ENCODE measurements around the gene RUVBL1. TPM values are rescaled to one million over a fixed set of nuclear protein-coding genes. Genes with fewer than 3 reads are reported as not detected.

The RUVBL1 gene
- total and polyA plus RNA-seq, 2 donors (not counting 1 experiment from before 2014, with no cell fraction given), result 52.3 to 67.2 TPM

DNA sequence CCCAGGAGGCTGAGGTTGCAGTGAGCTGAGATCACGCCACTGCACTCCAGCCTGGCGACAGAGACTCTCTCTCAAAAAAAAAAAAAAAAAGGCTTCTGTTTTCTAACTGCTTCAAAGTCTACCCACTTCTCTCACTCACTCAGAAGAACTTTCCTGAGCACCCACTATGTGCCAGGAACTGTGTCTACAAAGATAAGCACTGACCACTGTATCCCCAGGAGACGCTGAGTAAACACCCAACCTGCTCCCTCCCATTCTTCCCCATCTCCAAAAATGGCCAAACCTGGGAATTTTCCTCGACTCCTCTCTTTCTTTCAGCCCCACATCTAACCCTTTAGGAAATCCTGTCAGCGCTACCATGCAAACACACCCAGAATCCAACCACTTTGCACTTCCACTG lies 12.5 kb downstream of the RUVBL1 start:
- peaks cover 1% of the 10 kb centered on the region for H3K36me3 ChIP-seq (ENCODE audit: control insufficient read depth, insufficient read depth, low read length)
- H3K4me1 ChIP-seq (ENCODE audit: control insufficient read depth, extremely low read depth, insufficient read depth, low read length), result peaks cover 5% of the 10 kb centered on the region
- no peak overlapping the region for H2AFZ ChIP-seq (ENCODE audit: low read length)
- H3K4me2 ChIP-seq (ENCODE audit: extremely low read depth, insufficient read depth, low read length), result no peak overlapping the region
- H3K27ac ChIP-seq (ENCODE audit: insufficient read depth, low read length), result no peak overlapping the region
- H3K4me3 ChIP-seq (replicated peaks in 1 of 4; ENCODE audit: control extremely low read depth in 1 of 4, insufficient read depth in 1 of 4, low read depth in 3 of 4, low read length in 4 of 4), result no peak overlapping the region
- no peak for TF ChIP-seq EZH2 (IDR thresholded peaks at IDR 0.05; ENCODE audit: low read length, missing control alignments)
- TF ChIP-seq, protein P1, sequence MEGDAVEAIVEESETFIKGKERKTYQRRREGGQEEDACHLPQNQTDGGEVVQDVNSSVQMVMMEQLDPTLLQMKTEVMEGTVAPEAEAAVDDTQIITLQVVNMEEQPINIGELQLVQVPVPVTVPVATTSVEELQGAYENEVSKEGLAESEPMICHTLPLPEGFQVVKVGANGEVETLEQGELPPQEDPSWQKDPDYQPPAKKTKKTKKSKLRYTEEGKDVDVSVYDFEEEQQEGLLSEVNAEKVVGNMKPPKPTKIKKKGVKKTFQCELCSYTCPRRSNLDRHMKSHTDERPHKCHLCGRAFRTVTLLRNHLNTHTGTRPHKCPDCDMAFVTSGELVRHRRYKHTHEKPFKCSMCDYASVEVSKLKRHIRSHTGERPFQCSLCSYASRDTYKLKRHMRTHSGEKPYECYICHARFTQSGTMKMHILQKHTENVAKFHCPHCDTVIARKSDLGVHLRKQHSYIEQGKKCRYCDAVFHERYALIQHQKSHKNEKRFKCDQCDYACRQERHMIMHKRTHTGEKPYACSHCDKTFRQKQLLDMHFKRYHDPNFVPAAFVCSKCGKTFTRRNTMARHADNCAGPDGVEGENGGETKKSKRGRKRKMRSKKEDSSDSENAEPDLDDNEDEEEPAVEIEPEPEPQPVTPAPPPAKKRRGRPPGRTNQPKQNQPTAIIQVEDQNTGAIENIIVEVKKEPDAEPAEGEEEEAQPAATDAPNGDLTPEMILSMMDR (conservative IDR thresholded peaks at IDR 0.05 in 1 of 2, IDR thresholded peaks at IDR 0.05 in 1 of 2; ENCODE audit: low read depth in 1 of 2, low read length in 2 of 2), result no peak
- H4K20me1 ChIP-seq (ENCODE audit: control insufficient read depth, extremely low read depth, insufficient read depth, low read length), result no peaks in the 10 kb centered on the region
- H3K79me2 ChIP-seq (ENCODE audit: control insufficient read depth, insufficient read depth, low read length), result peaks cover 5% of the 10 kb centered on the region
- no peaks in the 10 kb centered on the region for H3K9me3 ChIP-seq (ENCODE audit: control insufficient read depth, insufficient read depth, low read depth, low read length)
- no peaks in the 10 kb centered on the region for H3K27me3 ChIP-seq (ENCODE audit: control insufficient read depth, insufficient read depth, low read length)
- DNase-seq (ENCODE audit: low read depth in 2 of 2), result no peak
- H3K9ac ChIP-seq (ENCODE audit: insufficient read depth, low read length), result no peak overlapping the region

DNA sequence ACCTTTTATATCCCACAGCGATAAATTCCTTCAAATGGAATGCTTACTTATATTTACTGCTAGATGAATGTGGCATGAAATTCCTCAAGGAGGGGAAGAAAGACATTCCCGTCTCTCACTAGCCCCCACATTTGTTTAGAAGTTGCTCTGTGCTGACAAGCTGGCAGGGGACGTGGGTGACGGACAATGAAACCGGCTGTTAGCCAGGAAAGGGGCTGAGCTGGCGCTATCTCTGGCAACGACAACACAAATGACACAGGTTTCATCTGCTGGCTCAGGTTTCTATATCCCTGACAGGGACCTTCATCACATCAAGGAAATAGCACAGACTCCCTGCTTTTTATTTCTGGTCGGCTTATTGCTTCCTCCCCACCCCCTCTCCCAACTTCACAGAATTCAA lies 15.8 kb downstream of the RUVBL1 start:
- H3K4me1 ChIP-seq (ENCODE audit: control insufficient read depth, extremely low read depth, insufficient read depth, low read length), result peaks cover 3% of the 10 kb centered on the region
- H3K4me2 ChIP-seq (ENCODE audit: extremely low read depth, insufficient read depth, low read length), result no peak overlapping the region
- no peak overlapping the region for H3K9ac ChIP-seq (ENCODE audit: insufficient read depth, low read length)
- no peaks in the 10 kb centered on the region for H4K20me1 ChIP-seq (ENCODE audit: control insufficient read depth, extremely low read depth, insufficient read depth, low read length)
- no peaks in the 10 kb centered on the region for H3K9me3 ChIP-seq (ENCODE audit: control insufficient read depth, insufficient read depth, low read depth, low read length)
- TF ChIP-seq, protein P1 (conservative IDR thresholded peaks at IDR 0.05 in 1 of 2, IDR thresholded peaks at IDR 0.05 in 1 of 2; ENCODE audit: low read depth in 1 of 2, low read length in 2 of 2), result no peak
- no peak for TF ChIP-seq EZH2 (IDR thresholded peaks at IDR 0.05; ENCODE audit: low read length, missing control alignments)
- no peaks in the 10 kb centered on the region for H3K27me3 ChIP-seq (ENCODE audit: control insufficient read depth, insufficient read depth, low read length)
- H3K27ac ChIP-seq (ENCODE audit: insufficient read depth, low read length), result no peak overlapping the region
- H3K4me3 ChIP-seq (replicated peaks in 1 of 4; ENCODE audit: control extremely low read depth in 1 of 4, insufficient read depth in 1 of 4, low read depth in 3 of 4, low read length in 4 of 4), result no peak overlapping the region
- H2AFZ ChIP-seq (ENCODE audit: low read length), result no peak overlapping the region
- peaks cover 6% of the 10 kb centered on the region for H3K36me3 ChIP-seq (ENCODE audit: control insufficient read depth, insufficient read depth, low read length)
- H3K79me2 ChIP-seq (ENCODE audit: control insufficient read depth, insufficient read depth, low read length), result no peaks in the 10 kb centered on the region
- peak in 1 of 2 donors; percentile 29 for DNase-seq (ENCODE audit: low read depth in 2 of 2)

DNA sequence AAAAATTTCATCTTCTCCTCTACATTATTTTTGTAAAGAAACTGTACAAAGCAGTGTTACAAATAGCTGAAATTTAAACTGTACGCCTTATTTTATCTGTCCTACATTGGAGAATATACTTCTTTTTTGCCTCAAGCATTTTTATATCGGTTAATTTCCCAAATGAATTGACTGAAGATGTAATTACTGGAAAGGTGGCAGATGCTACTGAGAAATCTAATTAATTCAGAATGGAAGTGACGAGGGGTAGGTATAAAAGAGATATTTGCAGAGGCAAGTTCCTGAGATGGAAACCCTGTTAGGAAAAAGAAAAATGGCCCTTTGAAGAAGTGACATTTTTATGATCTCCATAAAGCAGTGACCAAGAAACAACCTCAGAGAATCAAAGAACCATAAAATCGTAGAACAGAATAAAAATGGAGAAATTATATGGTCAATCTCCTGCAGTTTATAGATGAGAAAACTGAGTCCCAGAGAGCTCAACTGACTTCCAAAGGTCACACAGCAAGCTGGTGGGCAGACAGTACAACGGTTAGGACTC lies 20.4 kb downstream of the RUVBL1 start:
- Histone ChIP-seq H3K36me3 (ENCODE audit: control insufficient read depth, insufficient read depth, low read length) (peaks cover 11% of the 10 kb centered on the region), H2AFZ (ENCODE audit: low read length) (no peak overlapping the region), H4K20me1 (ENCODE audit: control insufficient read depth, extremely low read depth, insufficient read depth, low read length) (no peaks in the 10 kb centered on the region), H3K9me3 (ENCODE audit: control insufficient read depth, insufficient read depth, low read depth, low read length) (no peaks in the 10 kb centered on the region), H3K27me3 (ENCODE audit: control insufficient read depth, insufficient read depth, low read length) (no peaks in the 10 kb centered on the region), H3K79me2 (ENCODE audit: control insufficient read depth, insufficient read depth, low read length) (no peaks in the 10 kb centered on the region), H3K4me1 (ENCODE audit: control insufficient read depth, extremely low read depth, insufficient read depth, low read length) (no peaks in the 10 kb centered on the region), H3K4me2 (ENCODE audit: extremely low read depth, insufficient read depth, low read length) (no peak overlapping the region), H3K9ac (ENCODE audit: insufficient read depth, low read length) (no peak overlapping the region), H3K27ac (ENCODE audit: insufficient read depth, low read length) (no peak overlapping the region), H3K4me3 (replicated peaks in 1 of 4; ENCODE audit: control extremely low read depth in 1 of 4, insufficient read depth in 1 of 4, low read depth in 3 of 4, low read length in 4 of 4) (no peak overlapping the region)
- DNase-seq (ENCODE audit: low read depth in 2 of 2), result no peak
- no peak for TF ChIP-seq EZH2 (IDR thresholded peaks at IDR 0.05; ENCODE audit: low read length, missing control alignments)
- TF ChIP-seq, protein P1 (conservative IDR thresholded peaks at IDR 0.05 in 1 of 2, IDR thresholded peaks at IDR 0.05 in 1 of 2; ENCODE audit: low read depth in 1 of 2, low read length in 2 of 2), result no peak

All from fibroblast of lung (primary cell).